GM10266 (cell line): ENCODE measurements around the gene ABCC4.

ENCODE experiments used
- DNase-seq: peaks from one replicate; pipeline ENCODE4 v3.0.0; 2012; ENCODE audit errors: extremely low spot score
- CTCF ChIP-seq: IDR thresholded peaks from 2 replicates; pipeline ENCODE4 v1.5.1; 2012; ENCODE audit warnings: mild to moderate bottlenecking, low read depth; ENCODE audit not compliant: control insufficient read depth, insufficient read depth; ENCODE audit errors: missing control alignments

ABCC4 gene

DNA sequence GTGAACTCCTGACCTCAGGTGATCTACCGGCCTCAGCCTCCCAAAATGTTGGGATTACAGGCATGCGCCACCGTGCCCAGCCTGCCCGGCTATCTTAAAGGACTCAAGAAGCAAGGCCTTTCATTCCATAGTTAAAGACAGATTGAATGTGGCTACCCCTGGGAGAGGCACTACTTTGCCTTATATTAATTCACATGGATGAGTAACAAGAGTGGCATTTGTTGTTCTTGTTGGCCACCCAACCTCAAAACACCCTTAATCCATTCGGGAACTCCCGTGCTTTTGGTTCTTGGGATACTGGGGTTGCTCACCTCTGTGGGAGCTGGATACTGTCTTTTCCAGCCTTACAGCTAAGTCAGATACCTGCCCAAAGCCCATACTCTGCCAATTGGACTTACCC, 34.4 kb upstream of the ABCC4 start:
- no peak for DNase-seq
- no peak for TF ChIP-seq CTCF

GRCh38 chr13:95328386-95328785, 27.1 kb upstream of the ABCC4 start:
- no peak for TF ChIP-seq CTCF

GRCh38 chr13:95327190-95327589, 25.9 kb upstream of the ABCC4 start:
- TF ChIP-seq CTCF: no peak
- no peak for DNase-seq

More at GRCh38 chr13:95328386-95328785, 27.1 kb upstream of the ABCC4 start:
- DNase-seq: no peak

DNA sequence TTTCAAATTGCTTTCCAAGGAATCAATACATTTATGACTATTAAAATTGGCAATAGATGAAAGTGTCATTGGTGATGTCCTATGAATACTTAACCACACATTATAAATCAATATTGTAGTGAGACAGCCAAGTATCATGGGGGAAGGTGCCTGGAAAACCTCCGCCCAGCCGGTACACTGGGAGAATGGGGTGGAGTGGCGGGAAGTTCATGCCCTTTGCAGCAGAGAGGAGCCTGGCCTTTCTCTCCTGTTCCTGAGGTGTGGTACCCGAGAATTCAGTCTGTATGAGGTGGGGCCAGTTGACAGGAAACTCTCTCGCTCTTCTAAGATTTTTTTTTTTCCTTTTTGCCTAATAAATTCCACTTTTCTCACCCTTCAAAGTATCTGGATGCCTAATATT, 25.4 kb upstream of the ABCC4 start:
- no peak for DNase-seq
- no peak for TF ChIP-seq CTCF

DNA sequence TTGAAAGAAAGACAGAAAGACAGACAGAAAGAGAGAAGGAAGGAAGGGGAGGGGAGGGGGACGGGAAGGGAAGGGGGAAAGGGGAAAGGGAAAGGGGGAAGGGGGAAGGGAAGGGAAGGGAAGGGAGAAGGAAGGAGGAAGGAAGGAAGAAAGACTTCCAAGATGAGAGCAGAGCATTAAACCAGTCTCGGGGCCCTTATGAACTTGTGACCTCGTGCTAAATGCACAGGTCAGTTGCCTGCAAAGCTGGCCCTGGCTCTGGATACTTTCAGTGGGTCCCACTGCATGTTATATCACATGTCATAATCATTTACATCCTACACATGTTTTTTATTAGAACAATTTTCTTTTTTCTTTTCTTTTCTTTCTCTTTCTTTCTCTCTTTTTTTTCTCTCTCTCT, 24.2 kb upstream of the ABCC4 start:
- no peak for DNase-seq

DNA sequence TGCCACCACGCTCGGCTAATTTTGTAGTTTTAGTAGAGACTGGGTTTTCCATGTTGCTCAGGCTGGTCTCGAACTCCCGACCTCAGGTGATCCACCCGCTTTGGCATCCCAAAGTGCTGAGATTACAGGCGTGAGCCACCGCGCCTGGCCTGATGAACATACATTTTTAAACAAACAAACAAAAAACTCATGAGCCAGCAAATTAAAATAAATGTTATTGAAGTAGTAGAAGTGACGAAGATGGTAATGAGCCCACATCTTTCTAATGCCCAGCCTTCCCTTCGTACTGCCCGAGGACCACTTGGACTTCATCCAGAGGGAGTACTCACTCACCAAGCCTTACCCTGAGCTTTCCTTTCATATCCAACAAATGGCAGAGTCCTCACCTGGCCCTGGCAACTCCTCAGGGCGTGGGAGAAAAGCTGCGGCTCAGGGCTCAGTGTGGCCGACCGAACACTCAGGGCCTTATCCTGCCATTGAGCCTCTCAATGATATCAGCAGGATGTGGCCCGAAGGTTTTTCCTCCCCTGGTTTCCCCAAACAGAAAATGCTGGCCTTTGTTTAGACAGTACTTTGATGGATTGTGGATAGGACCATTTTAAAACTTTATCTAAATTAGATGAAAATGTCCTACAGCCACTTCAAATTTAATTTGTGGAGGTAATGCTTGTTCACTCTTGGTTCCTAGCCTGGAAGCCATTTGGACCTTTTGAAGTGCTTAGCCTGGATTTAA, 22.8 kb upstream of the ABCC4 start:
- no peak for DNase-seq
- no peak for TF ChIP-seq CTCF

More for the DNA sequence above, 24.2 kb upstream of the ABCC4 start:
- TF ChIP-seq CTCF: no peak

DNA sequence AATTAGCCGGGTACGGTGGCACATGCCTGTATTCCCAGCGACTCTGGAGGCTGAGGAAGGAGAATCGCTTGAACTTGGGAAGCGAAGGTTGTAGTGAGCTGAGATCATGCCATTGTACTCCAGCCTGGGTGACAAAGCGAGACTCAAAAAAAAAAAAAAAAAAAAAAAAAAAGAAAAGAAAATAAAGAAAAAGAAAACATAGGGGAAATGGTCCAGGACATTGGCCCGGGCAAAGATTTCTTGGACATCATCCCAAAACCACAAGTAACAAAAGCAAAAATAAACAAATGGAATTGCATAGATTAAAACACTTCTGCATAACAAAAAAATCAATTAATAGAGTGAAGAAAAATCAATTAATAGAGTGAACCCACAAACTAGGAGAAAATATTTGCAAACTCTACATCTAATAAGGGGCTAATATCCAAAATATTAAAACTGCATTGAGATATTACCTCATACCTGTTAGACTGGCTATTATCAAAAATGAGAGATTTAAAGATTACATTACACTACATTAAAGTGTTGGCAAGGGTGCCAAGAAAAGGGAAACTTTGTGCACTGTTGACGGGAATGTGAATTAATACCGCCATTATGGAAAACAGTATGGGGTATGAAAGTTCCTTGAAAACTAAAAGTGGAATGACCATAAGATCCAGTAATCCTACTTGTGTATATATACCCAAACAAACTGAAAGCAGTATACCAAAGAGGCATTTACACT, 18.5 kb upstream of the ABCC4 start:
- no peak for TF ChIP-seq CTCF
- no peak for DNase-seq
